ENCODE data around the gene SGPP2. TPM values are rescaled to one million over a fixed set of nuclear protein-coding genes. Genes with fewer than 3 reads are reported as not detected.

SGPP2 gene
- 10 to 100 TPM in 1 of 4 donors, 1 to 10 TPM in 2, under 1 TPM in 1; 0.63 to 15.3 (median 7.2) TPM for total RNA-seq

DNA sequence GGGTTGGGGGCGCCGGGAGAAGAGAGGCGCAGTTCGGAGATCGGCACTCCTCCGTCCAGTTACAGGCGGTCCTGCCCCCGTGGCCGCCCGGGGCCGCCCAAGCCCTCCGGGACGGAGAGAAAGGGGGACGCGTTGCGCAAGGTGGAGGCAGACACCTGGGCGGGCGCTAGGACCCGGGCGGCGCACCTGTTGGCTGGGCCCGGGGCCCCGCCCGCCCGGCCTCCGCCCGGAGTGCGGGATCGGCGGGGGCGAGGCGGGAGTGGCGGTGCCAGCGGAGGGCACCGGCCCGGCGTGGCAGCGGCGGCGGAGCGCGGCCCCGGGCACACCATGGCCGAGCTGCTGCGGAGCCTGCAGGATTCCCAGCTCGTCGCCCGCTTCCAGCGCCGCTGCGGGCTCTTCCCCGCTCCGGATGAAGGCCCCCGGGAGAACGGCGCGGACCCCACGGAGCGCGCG is at the start of gene SGPP2:
Gene SGPP2, plus strand, starts transcription at position 268 of the 453 bp plus-strand sequence. Its CDS starts 60 bp downstream, at position 328.
- DNase-seq (ENCODE audit: low spot score) (no peak), ATAC-seq (ENCODE audit: low FRiP score) (peak; percentile 27)
- TF ChIP-seq CTCF (IDR thresholded peaks at IDR 0.05) = no peak

DNA sequence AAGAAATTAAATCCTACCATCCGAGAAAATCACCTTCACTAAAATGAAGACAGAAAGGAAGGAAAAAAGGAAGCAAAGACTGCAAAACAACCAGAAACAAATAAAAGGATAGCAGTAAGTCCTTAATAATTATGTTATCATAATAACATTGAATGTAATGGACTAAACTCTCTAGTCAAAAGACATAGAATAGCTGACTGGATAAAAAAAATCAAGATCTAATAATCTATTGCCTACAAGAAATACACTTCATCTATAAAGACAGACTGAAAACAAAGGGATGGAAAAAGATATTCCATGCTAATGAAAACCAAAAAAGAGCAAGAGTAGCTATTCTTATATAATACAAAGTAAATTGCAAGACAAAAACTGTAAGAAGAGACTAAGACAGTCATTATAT is 48.5 kb upstream of the SGPP2 start:
- no peak for TF ChIP-seq CTCF (IDR thresholded peaks at IDR 0.05)
- DNase-seq (ENCODE audit: low spot score) = no peak
- ATAC-seq (ENCODE audit: low FRiP score) = no peak

DNA sequence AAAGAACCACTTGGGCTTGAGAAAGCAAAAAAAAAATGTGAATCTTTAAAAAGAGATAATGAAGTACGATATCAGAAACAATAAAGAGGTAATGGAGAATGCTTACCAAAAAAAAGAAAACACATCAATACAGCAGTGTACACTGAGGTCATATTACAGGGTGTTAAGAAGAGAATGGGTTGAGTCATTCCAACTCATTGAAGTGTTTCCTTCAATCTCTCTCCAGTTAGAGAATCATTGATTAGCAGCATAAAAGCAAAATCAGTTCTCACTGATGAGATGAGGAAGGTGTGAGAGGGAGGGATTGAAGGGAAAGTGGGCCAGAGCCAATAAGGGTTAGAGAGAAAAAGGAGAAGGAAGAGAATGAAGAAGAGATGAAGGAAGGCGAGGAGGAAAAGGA is 43.9 kb upstream of the SGPP2 start:
- ATAC-seq (ENCODE audit: low FRiP score) (no peak), DNase-seq (ENCODE audit: low spot score) (no peak)
- TF ChIP-seq CTCF (IDR thresholded peaks at IDR 0.05) = no peak

GRCh38 chr2:222381566-222381965 is 42.8 kb upstream of the SGPP2 start:
- no peak for DNase-seq (ENCODE audit: low spot score)
- no peak for ATAC-seq (ENCODE audit: low FRiP score)
- TF ChIP-seq CTCF (IDR thresholded peaks at IDR 0.05) = no peak

DNA sequence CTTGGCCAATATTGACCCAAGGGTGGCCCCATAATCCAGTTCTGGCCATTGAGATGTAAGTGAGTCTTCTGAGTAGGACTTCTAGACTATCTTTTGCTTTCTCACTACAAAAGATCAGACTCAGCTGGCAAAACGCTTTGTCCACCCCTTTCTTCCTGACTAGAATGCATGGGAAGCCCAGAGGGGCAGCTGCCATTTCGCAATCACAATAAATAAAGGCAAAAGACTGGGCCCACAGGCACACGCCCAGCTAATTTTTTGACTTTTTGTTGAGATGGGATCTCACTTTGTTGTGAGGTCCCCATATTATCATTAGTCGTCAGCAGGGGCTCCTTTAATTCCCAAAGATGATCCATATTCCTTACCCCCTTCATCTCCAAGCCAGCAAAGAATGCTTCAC is 41.1 kb upstream of the SGPP2 start:
- no peak for DNase-seq (ENCODE audit: low spot score)
- ATAC-seq (ENCODE audit: low FRiP score) = no peak
- no peak for TF ChIP-seq CTCF (IDR thresholded peaks at IDR 0.05)

DNA sequence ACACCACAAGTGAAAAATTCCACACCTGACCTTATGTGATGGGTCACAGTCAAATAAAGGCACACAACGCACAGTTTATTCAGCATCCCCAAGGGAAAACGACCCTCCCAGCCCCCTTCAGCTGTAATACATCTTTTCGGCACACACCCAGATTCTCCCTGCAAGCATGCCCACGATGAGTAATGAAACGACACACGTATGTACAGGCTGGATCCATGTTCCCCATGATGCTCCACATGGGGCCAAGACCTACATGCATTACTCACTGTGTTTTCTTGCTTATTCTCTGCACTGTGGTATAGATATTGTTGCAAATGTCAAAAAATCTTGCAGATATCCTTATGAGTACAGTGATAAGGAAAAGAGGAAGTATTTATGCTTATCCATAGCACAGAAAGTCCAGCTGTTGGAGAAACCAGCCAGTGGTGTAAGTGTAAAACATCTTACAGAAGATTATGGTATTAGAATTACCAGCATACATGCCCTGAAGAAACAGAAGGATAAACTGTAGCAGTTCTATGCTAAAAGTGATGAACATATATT is 32.5 kb upstream of the SGPP2 start:
- ATAC-seq (ENCODE audit: low FRiP score) (no peak), DNase-seq (ENCODE audit: low spot score) (no peak)
- no peak for TF ChIP-seq CTCF (IDR thresholded peaks at IDR 0.05)

- no peak for TF ChIP-seq CTCF (IDR thresholded peaks at IDR 0.05)
- DNase-seq (ENCODE audit: low spot score) = no peak
- no peak for ATAC-seq (ENCODE audit: low FRiP score)
Measured at GRCh38 chr2:222393733-222394267, 30.5 kb upstream of the SGPP2 start.

All from omental fat pad (tissue), 4 donors.